GM19328 (cell line): ENCODE results near the gene TYW3.
A peak's percentile ranks its signal among the peaks of the same experiment; 100 is the strongest.

Experiments
- ATAC-seq: cut with Tn5 transposase; IDR thresholded peaks from one replicate; pipeline ENCODE4 v1.9.1; 2021; ENCODE audit warnings: mild to moderate bottlenecking, moderate library complexity; ENCODE audit not compliant: unreplicated experiment

The TYW3 gene, protein sequence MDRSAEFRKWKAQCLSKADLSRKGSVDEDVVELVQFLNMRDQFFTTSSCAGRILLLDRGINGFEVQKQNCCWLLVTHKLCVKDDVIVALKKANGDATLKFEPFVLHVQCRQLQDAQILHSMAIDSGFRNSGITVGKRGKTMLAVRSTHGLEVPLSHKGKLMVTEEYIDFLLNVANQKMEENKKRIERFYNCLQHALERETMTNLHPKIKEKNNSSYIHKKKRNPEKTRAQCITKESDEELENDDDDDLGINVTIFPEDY

DNA sequence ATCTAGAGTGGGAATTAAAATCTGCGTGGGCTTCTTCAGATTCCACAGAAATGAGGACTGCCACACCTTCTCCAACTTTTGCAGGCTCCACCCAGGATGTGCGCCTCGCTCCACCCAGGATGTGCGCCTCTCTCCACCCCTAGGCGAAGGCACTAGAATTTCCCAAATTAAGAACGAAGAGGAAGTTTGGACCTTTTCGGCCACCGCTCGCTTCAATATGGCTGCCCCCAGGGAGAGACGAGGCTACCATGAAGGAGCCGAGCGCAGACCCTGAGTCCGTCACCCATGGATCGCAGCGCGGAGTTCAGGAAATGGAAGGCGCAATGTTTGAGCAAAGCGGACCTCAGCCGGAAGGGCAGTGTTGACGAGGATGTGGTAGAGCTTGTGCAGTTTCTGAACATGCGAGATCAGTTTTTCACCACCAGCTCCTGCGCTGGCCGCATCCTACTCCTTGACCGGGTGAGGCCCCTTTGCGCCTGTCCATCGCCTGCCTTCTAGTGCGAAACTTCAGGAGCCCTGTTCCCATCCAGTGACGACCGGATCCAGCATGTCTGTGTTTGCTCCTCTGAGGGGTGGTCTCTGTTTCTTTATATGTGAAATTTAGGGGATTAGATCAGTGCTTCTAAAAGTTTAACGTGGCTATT, at the start of gene TYW3, which contains the start of gene CRYZ:
TYW3 (plus strand) TSS at position 193 of the 644 bp plus-strand sequence; CDS start at position 286, 93 bp downstream.
CRYZ (minus strand) TSS at position 91 of the 644 bp plus-strand sequence. CDS start 8,229 bp downstream, outside the sequence.
- ATAC-seq = peak; percentile 71

DNA sequence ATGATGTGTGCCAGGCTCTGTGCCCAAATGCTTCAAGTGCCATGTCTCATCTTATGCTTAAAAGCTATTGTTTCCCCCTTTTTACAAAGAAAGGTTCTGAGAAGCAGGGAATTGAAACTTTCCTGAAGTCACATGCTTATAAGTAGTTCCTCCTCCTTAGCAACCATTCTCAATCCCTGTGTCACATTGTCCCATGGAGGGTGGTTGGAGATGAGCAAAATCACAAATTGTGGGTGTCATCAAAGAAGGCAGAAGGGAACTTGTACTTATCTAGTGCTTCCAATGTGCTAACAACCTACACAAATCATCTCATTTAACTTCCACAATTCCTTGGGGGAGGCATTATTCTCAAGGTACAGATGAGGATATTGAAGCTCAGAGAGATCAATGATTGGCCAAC, 49.3 kb upstream of the TYW3 start:
- no peak for ATAC-seq

DNA sequence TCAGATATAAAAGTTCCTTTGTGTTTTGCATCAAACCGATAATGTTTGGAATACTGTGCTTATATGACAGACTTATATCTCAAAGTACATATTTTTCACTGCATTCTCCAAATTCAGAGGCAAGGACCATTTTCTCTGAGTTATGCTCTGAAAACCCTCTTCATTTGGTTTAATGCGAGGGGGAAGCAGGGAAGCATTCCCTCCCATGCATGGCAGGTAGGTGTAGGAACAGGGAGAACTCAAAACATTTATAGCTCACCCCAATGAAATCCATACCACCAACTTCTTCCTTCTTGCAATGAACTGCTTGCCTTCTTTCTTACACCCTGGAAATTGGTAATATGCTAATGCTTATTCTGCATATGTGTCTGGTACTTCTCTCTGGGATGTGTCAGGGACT, 48.7 kb upstream of the TYW3 start:
- no peak for ATAC-seq

DNA sequence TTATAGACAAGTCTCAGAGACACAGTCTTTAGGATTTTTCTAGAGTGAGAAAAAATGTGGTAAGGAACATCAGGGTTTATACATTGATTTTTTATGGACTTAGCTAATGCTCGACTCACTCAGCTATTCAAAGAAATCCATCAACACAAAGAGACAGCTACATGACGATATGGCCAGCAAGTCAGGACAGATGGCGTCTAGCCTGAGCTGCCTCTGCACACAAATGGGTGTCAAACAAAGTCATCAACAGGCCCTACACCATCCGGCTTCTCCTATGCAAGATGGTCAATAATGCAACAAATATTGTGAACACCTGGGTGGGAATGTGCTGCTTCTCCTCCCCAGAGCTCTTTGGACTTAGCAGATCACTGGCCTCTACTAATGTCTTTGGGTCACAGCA, 46.0 kb upstream of the TYW3 start:
- ATAC-seq = no peak

DNA sequence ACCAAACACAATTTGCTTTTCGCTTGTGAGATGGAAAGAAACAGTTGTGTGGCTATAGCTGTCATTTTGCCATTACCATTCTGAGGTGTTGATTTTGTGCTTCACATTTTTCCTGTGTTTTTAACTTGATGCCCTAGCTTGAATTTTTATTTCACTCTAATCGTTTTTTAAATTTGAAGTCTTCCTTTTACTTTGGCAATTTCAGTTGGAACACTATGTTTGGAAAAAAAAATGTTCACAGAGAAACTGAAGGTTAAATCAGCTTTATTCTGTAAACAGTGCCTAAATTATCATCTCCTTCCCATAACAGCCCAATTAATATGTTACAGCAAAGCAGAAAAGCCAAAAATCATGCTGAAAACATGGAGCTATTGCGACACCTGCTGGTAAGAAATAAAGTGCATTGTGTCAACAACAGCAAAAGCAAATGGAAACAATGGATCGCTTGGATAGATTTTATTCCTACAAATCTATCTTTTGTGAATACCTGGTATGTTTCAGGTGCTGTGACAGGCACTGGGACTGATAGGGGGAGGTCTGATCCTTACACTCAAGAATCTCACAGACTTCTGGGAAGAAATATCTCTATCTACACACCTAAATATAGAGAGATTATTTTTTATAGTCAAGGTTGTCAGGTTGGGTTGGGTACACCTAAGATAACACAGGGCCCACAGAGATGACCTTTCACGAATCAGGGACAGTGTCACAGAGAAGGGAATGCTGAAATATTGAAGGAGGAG, 43.2 kb upstream of the TYW3 start:
- peak; percentile 52 for ATAC-seq

DNA sequence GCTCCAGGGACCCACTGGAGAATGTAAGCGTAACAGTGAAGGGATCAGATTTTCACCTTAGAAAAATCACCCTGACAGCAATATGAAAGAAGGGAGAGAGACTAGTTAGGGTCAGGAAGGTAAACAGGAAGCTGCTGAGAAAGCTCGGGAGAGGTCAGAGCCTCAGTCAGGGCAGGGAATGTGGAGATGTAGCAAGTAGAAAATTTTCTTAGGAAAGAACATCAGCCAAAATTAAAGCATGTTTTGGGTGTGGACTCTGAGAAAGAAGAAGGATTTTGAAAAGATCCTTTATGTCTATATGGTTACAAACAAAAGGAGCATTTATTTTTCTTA, 42.6 kb upstream of the TYW3 start:
- ATAC-seq = no peak

DNA sequence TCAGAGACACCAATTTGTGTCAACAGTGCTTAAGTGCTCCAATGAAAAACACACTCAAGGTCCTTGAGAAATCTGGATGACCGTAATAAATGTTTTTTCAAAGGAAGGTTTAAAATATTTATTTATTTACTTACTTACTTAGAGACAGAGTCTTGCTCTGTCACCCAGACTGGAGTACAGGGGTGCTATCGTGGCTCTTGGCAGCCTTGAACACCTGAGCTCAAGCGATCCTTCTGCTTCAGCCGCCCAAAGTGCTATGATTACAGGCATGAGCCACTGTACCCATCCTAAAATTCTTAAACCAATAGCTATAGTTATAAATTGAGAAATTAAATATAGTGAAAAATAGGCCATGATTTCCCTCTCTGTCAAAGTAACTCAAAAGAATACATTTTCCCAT, 42.0 kb upstream of the TYW3 start:
- ATAC-seq = no peak

DNA sequence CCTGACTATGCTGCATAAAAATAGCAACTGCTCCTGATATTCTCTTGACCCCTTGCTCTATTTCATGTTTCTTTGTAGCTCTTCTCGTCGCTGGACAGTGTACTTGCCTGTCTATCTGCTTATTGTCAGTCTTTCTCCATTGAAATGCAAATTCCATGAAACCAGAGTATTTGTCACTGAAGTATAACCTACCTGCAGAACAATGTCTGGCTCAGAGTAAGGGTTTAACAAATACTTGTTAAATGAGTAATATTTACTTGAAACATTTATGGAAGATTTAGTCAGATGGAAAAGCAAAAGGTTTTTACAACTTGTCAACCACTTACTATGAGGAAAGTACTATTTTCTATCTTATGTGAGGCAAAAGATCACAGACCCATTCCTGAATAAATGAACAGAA, 39.5 kb upstream of the TYW3 start:
- no peak for ATAC-seq

DNA sequence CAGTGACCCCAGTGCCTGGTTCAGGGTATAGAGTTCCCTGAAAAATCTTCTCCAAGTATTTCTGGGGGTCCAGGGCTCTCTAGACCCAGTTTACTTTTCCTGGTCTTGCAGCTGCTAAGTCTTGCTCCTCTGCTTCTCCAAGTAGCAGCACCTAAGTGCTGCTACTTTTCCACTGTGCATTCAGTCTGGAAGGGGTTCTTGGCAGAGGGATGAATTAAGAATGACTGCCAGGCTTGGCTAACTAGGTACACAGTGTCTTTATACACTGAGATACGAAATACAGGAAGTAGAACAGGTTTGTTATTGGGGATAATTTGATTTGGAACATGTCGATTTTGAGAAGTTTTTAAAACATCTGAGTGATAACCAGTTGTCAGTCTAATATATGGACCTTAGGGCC, 35.1 kb upstream of the TYW3 start:
- no peak for ATAC-seq

DNA sequence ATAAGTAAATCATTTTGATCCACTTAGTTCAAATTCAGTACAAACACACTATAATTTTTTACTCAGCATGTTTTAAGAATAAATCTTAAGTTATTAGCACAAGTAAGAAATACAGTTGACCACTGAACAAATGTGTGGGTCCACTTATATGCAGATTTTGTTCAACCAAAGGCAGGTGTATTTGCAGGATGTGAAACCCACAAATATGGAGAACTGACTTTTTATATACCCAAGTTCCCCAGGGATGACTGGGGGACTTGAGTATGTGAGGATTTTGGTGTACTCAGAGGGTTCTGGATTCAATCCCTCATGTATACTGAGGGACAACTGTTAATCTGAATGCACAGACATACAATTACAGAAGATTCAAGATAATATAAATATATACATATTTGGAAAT, 33.6 kb upstream of the TYW3 start:
- ATAC-seq = no peak

DNA sequence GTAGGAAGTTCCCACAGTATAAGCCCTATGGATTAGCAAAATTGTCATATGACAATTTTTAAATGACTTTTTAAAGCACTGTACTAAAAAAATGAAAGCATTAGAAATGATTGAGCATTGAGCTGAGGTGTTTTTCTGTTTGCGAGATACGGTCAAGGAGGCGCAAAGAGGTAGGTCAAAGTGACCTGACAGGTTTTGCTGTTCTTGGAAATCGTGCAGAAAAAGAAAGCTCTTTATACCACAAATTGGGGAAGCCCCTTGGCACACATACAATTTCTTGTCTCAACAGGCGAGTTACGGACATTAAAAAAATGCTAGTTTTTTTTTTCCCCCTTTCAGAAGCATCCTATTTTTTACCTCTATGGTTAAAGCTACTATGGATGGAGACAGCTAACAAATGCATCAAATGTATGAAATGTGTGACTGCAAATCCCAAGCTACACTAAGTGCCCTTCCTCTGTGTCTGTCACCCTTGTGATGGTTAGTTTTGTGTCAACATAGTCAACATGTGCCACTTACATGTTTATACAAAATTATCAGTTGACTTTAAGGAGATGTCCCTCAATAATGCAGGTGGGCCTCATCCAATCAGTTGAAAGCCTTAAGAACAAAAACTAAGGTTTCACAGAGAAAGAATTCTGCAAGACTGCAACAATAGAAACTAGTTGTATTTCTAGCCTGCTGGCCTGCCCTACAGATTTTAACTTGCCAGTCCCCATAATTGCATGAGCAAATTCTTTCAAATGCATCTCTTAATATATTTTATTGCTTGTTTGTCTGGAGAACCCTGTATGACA, 29.4 kb upstream of the TYW3 start:
- no peak for ATAC-seq

DNA sequence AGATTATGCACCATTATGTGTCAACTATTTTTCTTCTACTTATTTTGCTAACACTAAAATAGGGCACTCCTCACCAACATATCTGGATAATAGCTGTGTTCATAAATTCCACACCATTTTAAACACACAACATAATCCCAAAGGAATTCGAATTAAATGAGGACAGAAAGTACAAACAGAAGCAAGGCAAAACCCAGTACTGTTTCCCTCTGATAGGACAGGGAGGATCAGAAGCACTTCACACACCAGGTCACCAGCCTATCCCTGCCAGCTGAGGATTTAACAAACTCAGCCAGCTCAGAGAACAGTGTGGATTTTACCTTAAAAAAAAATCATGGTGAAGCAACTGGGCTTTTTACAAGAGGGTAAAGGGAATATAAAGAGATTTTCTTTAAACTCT, 20.1 kb upstream of the TYW3 start:
- no peak for ATAC-seq

DNA sequence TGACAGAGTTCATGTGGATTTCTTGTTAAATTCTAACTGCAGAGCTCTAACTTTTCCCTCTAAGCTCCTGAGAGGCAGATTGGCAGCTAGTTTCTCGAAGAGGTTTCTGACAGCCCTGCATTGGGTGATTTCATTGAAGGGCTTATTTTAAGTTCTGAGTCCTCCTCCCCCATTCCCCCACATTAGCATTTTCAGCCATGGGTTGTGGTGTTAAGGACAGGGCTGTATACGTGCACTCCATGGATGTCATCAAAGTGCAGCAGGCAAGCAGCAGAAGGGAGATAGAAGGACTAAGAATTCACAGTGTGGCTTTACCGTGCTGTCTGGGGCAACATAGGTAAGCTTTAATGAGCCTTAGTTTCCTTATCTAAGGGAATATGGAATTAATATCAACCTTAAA, 19.1 kb upstream of the TYW3 start:
- no peak for ATAC-seq

DNA sequence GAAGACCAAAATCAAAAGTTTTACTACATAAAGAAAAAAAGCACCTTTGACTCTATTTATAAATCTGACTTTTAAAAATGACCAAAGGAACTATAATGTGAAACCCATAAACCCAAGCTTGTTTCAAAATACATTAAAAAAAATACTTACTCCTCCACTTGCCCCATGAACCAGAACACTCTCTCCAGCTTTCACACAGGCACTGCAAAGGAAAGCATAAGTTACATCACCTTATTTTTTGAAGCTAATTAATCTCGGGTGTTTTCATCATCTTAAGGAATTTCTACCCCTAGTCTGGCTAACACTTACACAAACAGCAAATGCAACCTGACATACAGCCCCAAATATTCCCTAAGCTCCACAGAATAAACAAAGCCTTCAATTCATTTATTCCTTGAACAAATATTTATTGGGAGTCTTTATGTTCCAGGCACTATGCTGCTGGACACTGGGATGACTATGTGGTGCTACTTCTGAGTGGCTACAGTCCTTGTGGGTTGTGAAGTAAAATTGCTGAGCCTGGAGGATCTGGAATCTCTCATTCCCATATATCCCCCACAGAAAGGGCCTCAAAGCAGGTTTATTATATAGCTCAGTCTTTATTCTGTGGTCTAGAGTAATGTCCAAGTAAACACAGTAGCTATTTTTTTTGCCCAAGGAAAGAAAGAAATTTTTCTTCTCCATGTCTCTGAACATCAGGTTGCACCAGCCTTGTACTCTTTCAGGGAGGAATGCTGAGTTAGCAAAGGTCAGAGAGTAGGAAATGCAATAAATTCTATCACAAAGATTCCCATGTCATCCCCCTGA, 18.3 kb upstream of the TYW3 start:
- ATAC-seq = peak; percentile 68

DNA sequence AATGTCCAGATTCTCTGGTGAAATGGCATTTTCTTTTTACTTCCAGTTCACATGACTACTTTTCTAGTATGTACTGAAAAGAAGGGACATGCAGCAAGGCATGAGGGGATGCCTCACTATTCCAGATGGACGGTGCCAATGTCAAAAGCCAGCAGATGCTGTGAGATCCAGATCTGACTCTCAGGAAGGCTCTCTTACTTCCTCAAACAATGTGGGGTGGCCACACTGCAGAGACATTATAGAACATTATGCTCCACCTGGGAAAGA, 17.8 kb upstream of the TYW3 start:
- ATAC-seq = no peak

DNA sequence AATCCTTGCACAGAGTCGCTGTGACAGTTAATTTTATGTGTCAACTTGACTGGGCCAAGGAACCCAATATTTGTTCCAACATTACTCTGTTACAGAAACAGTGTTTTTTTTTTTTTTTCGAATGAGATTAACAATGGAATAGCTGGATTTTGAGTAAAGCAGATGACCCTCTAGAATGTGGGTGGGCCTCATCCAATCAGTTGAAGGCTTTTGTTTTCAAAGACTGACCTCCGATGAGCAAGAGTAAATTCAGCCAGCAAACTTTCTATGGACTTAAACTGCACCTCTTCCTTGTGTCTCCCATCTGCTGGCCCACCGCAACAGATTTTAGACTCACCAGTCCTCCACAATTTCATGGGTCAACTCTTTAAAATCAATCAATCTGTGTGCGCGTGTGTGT, 17.1 kb upstream of the TYW3 start:
- no peak for ATAC-seq

DNA sequence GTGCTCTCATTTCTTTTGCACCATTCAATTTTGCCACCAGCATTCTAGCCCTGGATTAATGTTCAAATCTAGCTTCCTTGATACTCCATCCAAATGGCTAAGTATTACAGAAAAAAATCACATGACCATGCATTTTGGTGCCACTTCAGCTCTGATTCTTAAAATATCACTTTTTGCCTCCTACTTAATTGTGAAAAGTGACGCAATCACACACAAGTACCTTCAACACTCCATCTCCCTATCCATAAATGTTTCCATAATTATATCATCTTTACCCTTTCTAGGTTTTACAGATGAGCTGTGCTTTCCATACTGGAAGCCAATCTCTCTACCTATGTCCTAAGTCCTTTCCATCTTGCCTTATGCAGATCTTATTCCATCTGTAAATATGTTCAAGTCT, 16.1 kb upstream of the TYW3 start:
- ATAC-seq = no peak

DNA sequence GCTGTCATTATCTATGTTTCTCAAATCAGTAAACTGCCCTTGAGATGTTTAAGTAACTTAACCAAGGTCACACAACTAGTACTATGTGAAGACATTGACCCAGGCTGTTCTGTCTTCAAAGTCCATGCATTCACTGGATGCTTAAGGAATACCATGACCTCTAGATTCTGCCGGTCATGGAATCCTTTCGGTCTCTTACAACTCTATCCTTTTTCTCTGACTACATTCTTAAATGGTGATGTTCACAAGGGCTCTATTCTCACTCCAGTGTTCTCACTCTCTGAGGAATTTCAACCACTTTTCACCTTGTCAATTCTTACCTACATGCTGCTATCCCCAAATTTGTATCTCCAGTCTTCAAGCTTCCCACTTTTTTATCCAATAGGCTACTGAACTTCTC, 15.3 kb upstream of the TYW3 start:
- no peak for ATAC-seq

DNA sequence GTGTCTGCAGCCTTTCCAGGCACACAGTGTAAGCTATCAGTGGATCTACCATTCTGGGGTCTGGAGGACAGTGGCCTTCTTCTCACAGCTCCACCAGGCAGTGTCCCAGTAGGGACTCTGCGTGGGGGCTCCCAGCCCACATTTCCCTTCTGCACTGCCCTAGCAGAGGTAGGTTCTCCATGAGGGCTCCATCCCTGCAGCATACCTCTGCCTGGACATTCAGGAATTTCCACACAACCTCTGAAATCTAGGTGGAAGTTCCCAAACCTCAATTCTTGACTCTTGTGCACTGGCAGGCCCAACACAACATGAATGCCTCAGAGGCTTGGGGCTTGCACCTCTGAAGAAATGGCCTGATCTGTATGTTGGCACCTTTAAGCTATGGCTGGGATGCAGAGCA, 6.9 kb upstream of the TYW3 start:
- no peak for ATAC-seq

DNA sequence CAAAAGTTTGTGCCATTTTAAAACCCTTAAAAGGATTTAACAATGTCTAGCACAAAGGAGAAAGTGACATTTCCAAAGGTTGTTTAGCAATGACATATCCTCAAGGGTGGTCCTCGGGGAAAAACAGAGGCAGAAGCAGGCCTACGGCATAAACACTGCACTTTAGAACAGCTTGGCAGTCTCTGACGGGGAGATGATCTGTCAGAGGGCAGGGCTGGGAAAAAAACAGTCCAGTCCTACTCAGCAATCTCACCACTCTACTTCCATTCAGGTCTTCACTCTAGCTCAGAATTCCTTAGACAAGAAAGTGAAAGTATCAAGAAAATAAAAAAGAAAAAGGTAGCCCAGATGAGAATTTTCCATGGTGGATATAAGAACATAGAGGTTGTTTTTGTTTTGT, 4.2 kb upstream of the TYW3 start:
- ATAC-seq = no peak
